Activated CD4-positive, CD25-positive, alpha-beta regulatory T cell treated with anti-CD3 and anti-CD28 coated beads, Interleukin-2, amount 50 U/mL, for 16 hours (primary cell): ENCODE results near the gene ADAP1.

Experiments
- DNase-seq: peaks from one replicate; pipeline ENCODE4 v3.0.0-alpha.2; 2020; ENCODE audit warnings: low read depth, low spot score

The ADAP1 gene

DNA sequence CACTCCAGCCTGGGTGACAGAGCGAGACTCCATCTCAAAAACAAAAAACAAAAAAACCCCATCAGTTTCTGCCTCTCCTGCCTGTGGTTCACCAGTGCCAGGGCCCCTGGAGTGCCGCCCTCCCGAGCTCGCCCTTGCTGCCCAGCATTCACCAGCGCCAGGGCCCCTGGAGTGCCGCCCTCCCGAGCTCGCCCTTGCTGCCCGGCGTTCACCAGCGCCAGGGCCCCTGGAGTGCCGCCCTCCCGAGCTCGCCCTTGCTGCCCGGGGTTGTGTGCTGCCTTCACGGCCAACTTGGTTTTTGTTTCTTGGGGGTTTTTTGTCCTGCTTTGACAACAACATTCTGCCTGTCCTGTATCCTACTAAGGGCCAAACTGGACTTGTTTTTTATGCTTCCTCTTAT lies 91.4 kb downstream of the ADAP1 start:
- DNase-seq = no peak

DNA sequence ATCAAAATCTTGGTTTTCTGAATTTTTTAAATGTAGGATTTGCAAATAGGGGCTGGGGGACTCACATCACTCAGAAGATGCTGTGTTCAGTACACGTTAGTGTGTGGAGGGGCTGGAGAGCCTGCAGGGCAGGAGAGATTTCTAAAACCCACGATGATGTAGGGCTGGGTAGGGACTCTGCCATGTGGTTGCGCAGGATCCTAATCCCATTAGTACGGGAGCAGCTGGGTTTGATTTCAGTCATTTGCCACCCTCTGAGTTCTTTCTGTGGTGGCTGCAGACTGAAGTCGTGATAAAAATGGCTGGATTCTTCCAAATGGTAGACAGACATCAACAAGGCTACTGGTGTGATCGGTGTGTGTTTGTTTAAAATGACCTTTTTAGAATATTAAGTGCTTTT lies 92.3 kb downstream of the ADAP1 start:
- DNase-seq = no peak

DNA sequence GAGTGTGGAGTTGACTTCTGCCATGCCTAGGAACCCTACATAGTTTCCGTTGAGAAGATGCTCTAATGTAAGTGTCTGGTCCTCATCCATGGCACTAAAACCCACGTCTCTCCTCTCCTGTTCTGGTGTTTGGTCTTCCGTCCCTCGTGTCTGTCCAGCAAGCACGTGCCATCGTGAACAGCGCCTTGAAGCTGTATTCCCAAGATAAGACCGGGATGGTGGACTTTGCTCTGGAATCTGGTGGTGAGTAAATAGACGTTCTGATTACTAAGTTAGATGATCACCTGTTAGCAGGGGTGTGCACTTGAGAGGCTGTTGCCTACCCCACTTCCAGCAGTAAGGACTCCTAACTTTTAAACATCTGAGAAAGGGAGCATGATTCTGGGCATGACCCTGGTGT lies 93.3 kb downstream of the ADAP1 start:
- DNase-seq = no peak

DNA sequence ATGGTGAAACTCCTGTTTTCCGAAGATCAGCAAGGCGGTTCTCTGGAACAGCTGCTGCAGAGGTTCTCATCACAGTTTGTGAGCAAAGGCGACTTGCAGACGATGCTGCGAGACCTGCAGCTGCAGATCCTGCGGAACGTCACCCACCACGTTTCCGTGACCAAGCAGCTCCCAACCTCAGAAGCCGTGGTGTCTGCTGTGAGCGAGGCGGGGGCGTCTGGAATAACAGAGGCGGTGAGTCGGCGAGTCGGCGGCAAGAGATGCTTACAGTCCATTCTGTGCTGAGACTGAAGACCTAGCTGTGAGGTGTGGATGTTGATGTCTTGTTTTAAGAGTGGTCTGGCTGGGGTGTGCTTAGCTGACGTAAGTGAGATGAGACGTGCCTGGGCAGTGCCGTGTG lies 94.3 kb downstream of the ADAP1 start:
- no peak for DNase-seq

DNA sequence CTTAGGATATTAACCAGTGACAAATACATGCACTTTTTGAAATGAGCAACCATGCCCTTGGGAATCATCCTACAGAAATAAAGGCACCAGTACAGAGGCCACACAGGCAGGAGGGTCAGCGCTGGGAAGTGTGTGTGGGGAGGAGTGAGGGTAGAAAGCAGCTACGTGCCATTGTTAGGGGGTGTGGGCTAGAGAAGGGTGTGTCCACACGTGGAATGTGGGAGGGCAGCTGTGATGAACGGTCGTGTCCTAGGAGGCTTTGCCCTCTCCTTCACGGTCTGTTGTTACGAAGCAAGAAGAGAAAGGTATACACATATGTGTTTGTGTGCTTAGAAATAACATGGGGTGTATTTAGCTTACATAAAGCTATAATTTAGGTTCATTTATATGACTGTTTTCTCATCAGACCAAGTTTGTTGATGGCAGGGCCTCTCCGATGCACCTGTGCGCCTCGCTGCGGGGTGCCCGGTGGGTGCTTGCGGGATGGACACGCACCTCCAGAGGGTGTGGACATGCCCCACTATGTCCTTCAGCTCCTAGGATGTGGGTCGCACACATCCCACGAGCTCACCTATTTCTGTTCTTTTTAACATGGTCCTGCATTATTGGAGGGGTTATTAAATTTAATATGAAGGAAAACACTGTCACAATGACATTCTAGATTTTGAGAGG lies 95.0 kb downstream of the ADAP1 start:
- no peak for DNase-seq

DNA sequence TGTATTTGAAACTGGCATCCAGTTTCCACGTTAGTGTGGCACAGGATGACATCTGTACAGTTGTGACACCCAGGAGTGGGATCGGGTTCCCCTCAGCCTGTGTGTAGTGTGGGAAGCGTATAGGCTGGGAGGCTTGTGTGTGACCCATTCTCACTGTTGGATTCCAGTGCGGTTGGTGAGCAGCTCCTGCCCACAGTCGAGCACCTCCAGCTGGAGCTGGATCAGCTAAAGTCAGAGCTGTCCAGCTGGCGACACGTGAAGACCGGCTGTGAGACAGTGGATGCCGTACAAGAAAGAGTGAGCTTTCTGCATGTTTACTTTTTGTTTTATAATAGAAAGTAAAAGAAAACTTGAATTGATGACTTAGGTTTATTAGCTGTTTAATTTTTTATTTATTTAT lies 96.8 kb downstream of the ADAP1 start:
- no peak for DNase-seq

DNA sequence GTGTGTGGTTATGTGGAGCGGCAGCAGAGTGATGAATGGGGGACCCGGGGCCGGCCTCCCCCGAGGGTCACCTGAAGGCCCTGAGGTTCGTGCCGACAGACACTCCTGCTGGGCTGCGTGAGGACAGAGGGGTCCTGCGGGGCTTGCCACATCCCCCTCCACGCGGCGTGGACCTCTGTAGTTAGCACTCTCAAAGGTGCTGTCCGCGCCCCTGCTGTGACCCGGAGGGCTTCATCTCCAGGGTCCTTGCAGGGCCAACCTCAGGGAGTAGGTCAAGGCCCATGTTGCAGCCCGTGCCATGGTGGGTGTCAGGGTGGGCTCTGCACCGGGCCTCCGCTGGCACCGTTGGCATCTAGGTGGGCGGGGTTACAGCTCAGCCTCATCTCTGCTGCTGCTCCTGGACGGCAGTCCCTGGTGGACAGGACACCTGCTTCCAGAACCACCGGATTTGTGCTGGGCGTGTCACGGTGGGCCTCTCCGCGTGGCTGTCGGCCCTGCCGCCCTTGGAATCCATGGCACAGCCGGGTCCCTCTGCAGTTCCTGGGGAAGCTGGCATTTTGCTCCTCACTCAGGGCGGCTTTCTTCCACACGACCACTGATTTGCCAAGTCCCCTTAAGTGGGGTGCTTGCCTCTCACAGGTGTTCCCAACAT lies 97.9 kb downstream of the ADAP1 start:
- DNase-seq = no peak

DNA sequence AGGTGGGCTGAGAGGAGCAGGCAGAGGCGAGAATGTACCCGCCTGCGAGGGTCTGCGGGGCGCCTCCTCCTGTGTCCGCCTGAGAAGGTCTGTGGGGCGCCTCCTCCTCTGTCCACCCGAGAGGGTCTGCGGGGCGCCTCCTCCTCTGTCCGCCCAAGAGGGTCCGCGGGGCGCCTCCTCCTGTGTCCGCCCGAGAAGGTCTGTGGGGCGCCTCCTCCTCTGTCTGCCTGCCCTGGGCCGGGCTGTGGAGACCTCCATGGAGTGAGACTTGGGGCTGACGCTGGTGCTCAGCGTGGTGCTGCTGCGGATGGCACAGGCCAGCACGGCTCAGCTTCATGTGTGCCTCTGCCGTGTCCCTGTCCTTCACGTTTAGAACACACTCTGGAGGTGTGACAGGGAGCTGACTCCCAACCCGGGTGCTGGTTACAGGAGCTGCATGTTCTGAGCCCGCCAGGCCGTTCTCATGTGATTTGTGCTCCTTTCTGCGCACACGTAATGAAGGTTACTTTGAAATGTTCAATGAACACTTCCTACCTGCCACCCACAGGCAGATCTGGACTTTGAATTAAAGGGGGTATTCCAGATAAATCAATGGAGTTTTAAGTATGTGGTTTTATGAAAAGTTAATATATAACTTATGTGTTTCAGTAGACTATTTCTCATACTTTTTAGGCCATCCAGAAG lies 98.7 kb downstream of the ADAP1 start:
- no peak for DNase-seq

DNA sequence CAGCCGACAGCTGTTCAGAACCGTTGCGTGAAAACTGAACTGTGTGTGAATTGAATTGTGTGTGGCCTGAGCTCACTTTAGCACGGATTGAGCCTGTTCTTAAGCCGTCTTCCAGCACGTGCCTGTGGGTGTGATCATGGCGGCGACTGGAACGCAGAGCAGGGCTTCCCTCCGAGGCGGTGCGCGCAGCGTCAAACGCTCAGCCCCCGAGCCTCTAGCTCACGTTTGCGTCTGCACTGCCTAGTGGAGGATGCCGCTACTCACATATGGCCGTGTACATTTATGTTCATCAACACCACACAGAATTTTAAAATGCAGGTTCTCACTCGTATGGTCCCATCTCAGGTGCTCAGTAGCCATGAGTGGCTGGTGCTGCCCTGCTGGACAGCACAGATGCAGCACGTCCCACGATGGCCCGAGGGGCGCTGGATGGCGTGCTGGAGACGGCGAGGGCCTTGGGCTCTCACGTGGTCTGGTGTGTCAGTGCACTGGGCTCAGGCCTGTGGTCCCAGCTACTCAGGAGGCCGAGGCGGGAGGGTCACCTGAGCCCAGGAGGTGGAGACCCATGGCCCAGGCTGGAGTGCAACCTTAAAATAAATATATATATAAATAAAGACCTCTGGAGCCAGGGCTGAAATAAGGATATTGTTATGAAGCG lies 100.2 kb downstream of the ADAP1 start:
- DNase-seq = no peak

DNA sequence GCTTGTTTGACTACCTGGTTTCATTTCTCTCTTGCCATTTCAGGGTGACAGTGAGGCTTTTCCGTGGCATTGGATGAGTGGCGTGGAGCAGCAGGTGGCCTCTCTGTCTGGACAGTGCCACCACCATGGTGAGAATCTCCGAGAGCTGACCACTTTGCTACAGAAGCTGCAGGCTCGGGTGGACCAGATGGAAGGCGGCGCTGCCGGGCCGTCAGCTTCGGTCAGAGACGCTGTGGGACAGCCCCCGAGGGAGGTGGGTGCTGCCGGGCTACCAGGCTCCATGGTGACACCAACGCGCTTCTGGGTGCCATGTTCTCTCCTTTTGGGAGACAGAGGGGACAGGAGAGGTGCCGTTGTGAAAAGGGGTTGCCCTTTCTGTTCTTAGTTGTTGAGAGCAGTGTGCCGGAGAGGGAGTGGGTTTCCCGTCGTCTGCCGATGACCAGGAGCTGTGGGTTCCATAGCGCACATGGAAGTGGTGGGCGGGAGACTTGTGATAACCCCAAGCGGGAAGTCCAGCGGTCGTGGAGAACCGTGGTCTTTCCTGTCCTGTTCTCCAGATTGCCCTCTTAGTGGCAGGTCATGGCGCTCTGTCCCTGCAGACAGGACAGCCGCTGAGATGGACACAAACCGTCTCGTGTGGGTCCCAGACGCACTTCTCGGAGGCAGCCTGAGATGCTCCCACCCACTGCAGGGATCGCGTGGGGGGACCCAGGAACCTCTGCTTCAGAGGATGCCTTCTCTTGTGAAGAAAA lies 100.9 kb downstream of the ADAP1 start:
- DNase-seq = no peak

DNA sequence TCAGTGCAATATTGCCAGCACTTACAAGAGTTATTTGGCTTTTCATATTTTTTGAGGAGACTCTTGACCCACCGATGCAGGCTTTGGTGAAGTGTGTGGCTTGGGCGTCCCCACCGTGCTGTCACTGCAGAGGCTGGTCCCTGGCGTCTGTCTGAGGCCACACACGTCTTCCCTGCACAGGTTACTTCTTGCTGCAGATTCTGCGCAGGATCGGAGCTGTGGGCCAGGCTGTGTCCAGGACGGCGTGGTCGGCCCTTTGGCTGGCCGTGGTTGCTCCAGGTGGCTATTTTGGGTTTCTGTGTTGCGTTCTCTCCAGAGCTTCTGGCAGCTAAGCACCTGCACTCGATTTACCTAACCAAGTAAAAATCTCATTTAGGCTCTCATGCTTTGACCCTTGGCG lies 103.3 kb downstream of the ADAP1 start:
- no peak for DNase-seq

DNA sequence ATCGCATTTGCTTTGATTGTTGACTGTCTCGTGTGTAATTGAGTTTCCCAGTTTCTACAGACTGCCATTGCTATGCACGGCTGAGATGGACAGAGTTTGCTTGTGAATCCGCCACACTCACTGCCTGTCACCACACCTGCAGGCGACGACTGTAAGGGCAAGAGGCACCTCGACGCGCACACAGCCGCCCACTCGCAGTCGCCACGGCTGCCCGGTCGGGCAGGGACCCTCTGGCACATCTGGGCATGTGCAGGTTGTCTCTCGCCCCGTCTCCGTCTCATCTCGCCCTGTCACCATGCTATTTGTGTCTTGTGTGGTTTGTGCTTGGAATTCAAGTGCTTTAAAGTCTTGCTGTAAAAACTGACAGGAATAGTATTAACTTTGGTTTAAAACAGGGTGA lies 104.7 kb downstream of the ADAP1 start:
- DNase-seq = no peak

DNA sequence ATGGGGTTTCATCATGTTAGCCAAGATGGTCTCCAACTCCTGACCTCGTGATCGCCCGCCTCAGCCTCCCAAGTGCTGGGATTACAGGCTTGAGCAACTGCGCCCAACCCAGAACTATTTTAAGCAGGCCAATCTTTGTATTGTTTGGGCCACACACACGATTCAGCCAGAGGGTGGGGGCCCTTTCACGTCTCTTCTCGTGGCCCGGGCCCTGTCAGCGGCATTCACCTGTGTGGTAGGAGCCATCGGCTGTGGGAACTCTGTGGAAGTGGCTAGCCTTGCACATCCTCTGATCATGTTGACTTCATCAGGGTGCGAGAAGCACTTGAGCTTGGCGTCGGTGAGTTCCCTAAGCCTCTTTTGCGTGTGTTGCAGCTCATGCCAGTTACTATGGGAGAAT lies 105.3 kb downstream of the ADAP1 start:
- no peak for DNase-seq
